CD4-positive, alpha-beta memory T cell (primary cell): Measurements from ENCODE around the gene PLXNA3. TPM values are rescaled to one million over a fixed set of nuclear protein-coding genes. Genes with fewer than 3 reads are reported as not detected.
A peak's percentile ranks its signal among the peaks of the same experiment; 100 is the strongest.

ENCODE experiments used
- CTCF ChIA-PET: fragments of 350-600 bp; sonication (Branson Sonifier 250); formaldehyde crosslinking; loops from one replicate; lab custom pipeline; 2021; ENCODE audit warnings: inconsistent platforms; ENCODE audit not compliant: partially characterized antibody; lab: Charles Lee
- POLR2A ChIA-PET: fragments of 350-600 bp; sonication (Branson Sonifier 250); formaldehyde crosslinking; loops from one replicate; lab custom pipeline; 2021; ENCODE audit not compliant: partially characterized antibody; lab: Charles Lee
- DNase-seq, 5 donors: peaks; one replicate each; pipeline versions ENCODE4 v3.0.0 to v3.0.0-alpha.2; 2020 to 2022; ENCODE audit warnings: mixed read lengths in 1 of 5
- H3K27ac ChIP-seq: one replicate; pipeline ENCODE4 v1.7.0; 2013; ENCODE audit warnings: low read depth, low read length
- H3K27me3 ChIP-seq: 2 replicates; pipeline ENCODE4 v1.7.0; 2013; ENCODE audit warnings: mild to moderate bottlenecking, low read length, moderate library complexity; ENCODE audit not compliant: insufficient read depth
- H3K36me3 ChIP-seq: 2 replicates; pipeline ENCODE4 v1.7.0; 2013; ENCODE audit warnings: mild to moderate bottlenecking, low read length, moderate library complexity; ENCODE audit not compliant: insufficient read depth
- H3K4me1 ChIP-seq: 2 replicates; pipeline ENCODE4 v1.7.0; 2013; ENCODE audit warnings: mild to moderate bottlenecking, low read length, moderate library complexity; ENCODE audit not compliant: insufficient read depth
- H3K4me3 ChIP-seq, 2 donors: one replicate each; pipeline ENCODE4 v1.7.0; 2013; ENCODE audit warnings: low read length in 2 of 2, mild to moderate bottlenecking in 1 of 2
- H3K9me3 ChIP-seq, 2 donors: one replicate each; pipeline ENCODE4 v1.7.0; 2013; ENCODE audit warnings: low read length in 2 of 2, control low read depth in 1 of 2; ENCODE audit not compliant: control insufficient read depth in 1 of 2
- H3K27ac Mint-ChIP-seq, 7 donors: one replicate each; pipeline ENCODE4 v1.8.0; 2020 to 2021; ENCODE audit warnings: mixed read lengths in 7 of 7, mild to moderate bottlenecking in 6 of 7, inconsistent platforms in 3 of 7, moderate library complexity in 3 of 7
- H3K27me3 Mint-ChIP-seq, 2 donors: one replicate each; pipeline ENCODE4 v1.8.0; 2020 to 2021; ENCODE audit warnings: mixed read lengths in 2 of 2
- H3K36me3 Mint-ChIP-seq, 2 donors: one replicate each; pipeline ENCODE4 v1.8.0; 2020 to 2021; ENCODE audit warnings: mixed read lengths in 2 of 2, inconsistent platforms in 1 of 2, mild to moderate bottlenecking in 1 of 2
- H3K4me1 Mint-ChIP-seq, 4 donors: one replicate each; pipeline ENCODE4 v1.8.0; 2020 to 2021; ENCODE audit warnings: mixed read lengths in 4 of 4, mild to moderate bottlenecking in 1 of 4
- H3K4me3 Mint-ChIP-seq, 8 donors: one replicate each; pipeline ENCODE4 v1.8.0; 2020 to 2021; ENCODE audit warnings: mixed read lengths in 8 of 8, mild to moderate bottlenecking in 7 of 8, moderate library complexity in 6 of 8, inconsistent platforms in 3 of 8
- H3K9me3 Mint-ChIP-seq, 8 donors: one replicate each; pipeline ENCODE4 v1.8.0; 2020 to 2021; ENCODE audit warnings: mixed read lengths in 8 of 8, mild to moderate bottlenecking in 5 of 8, inconsistent platforms in 3 of 8, moderate library complexity in 1 of 8
- intact Hi-C: fragments of 100-400 bp; cut with micrococcal nuclease; formaldehyde crosslinking; loops from one replicate; pipeline ENCODE4 v1.15.1; 2023
- microRNA-seq: library from miRNA; unstranded; fragments of <30 nt; microRNA quantifications from one replicate; pipeline ENCODE4 v1.2.0, GENCODE V29; 2021; ENCODE audit warnings: borderline replicate concordance, borderline number of aligned reads, borderline microRNAs expressed, mixed read lengths
- polyA plus RNA-seq, 2 donors: library from polyadenylated mRNA; unstranded; fragments of 300-500 nt; fragmentation: Illumina TruSeq; gene quantifications; one replicate each; pipeline ENCODE4 v1.2.3, GENCODE V29; 2021
- total RNA-seq, 2 experiments: library from RNA; stranded (reverse); gene quantifications; one replicate each; pipeline ENCODE4 v1.2.3, GENCODE V29; 2021

PLXNA3 gene
- total and polyA plus RNA-seq, 4 experiments from 2014 or later = 0.29 to 90.3 (median 40.0) TPM

GRCh38 chrX:154517101-154517781 is 59.2 kb downstream of the PLXNA3 start:
- H3K27me3 ChIP-seq = no peaks in the 10 kb centered on the region
- no peaks in the 10 kb centered on the region for H3K27me3 Mint-ChIP-seq
- H3K36me3 ChIP-seq = no peaks in the 10 kb centered on the region
- peaks cover 8 to 21% (median 15%) of the 10 kb centered on the region in 4 donors for H3K4me1 Mint-ChIP-seq
- CTCF ChIA-PET = interaction anchor here (1.0 to 1.1 kb wide), 2 partner anchors 10 kb away, joined by 3 to 4 read pairs; no protein-coding TSS in a partner anchor
- H3K9me3 Mint-ChIP-seq = no peaks in the 10 kb centered on the region
- POLR2A ChIA-PET = interaction anchor here (0.7 to 4.2 kb wide), 12 partner anchors 9 to 155 kb away, joined by 3 to 34 read pairs (median 6); partner anchors contain the start of genes ATP6AP1, PLXNA3, RPL10 and SLC10A3
- H3K36me3 Mint-ChIP-seq = peaks cover 0 to 1% of the 10 kb centered on the region in 2 donors
- peak overlapping the region in 5 of 8 donors; percentile 34 to 88 (median 80) for H3K4me3 Mint-ChIP-seq
- H3K9me3 ChIP-seq = no peaks in the 10 kb centered on the region
- no peak overlapping the region for H3K4me3 ChIP-seq
- H3K27ac ChIP-seq = no peak overlapping the region
- peaks cover 13% of the 10 kb centered on the region for H3K4me1 ChIP-seq
- peak overlapping the region in 3 of 7 donors; percentile 29 to 92 (median 74) for H3K27ac Mint-ChIP-seq
- intact Hi-C loops = loop anchor here (5.0 kb wide), 2 partner anchors 60 to 80 kb away; partner anchors contain the start of genes GDI1 and PLXNA3
- no peak for DNase-seq

- ChIA-PET POLR2A (no interaction called here), CTCF (interaction anchor here (1.2 kb wide), 1 partner anchor 8 kb away, joined by 7 read pairs; no protein-coding TSS in a partner anchor)
- Mint-ChIP-seq H3K4me3 (no peak overlapping the region), H3K27me3 (no peaks in the 10 kb centered on the region), H3K27ac (peak overlapping the region in 1 of 7 donors; percentile 36), H3K36me3 (peaks cover 0 to 1% of the 10 kb centered on the region in 2 donors), H3K4me1 (peaks cover 3 to 14% (median 6%) of the 10 kb centered on the region in 4 donors), H3K9me3 (no peaks in the 10 kb centered on the region)
- Histone ChIP-seq H3K9me3 (no peaks in the 10 kb centered on the region), H3K27me3 (no peaks in the 10 kb centered on the region), H3K36me3 (no peaks in the 10 kb centered on the region), H3K4me1 (peaks cover 13% of the 10 kb centered on the region), H3K27ac (no peak overlapping the region), H3K4me3 (no peak overlapping the region)
- intact Hi-C loops = loop anchor here (5.0 kb wide), 2 partner anchors 62 to 82 kb away; partner anchors contain the start of genes GDI1 and PLXNA3
- DNase-seq = no peak
These were observed 61.3 kb downstream of the PLXNA3 start for GRCh38 chrX:154519389-154519788.

- no peaks in the 10 kb centered on the region for H3K9me3 ChIP-seq
- H3K4me1 ChIP-seq = peaks cover 23% of the 10 kb centered on the region
- CTCF ChIA-PET = interaction anchor here (0.7 to 1.7 kb wide), 4 partner anchors 11 to 127 kb away, joined by 3 to 11 read pairs (median 4); partner anchors contain the start of genes RPL10 and SLC10A3
- POLR2A ChIA-PET = interaction anchor here (0.8 to 3.2 kb wide), 6 partner anchors 10 to 127 kb away, joined by 3 to 31 read pairs (median 8); partner anchors contain the start of genes ATP6AP1, FAM3A, RPL10 and SLC10A3
- no peaks in the 10 kb centered on the region for H3K27me3 Mint-ChIP-seq
- no peaks in the 10 kb centered on the region for H3K36me3 ChIP-seq
- H3K27ac Mint-ChIP-seq = peak overlapping the region in 6 of 7 donors; percentile 2 to 81 (median 48)
- H3K27me3 ChIP-seq = no peaks in the 10 kb centered on the region
- no peak for DNase-seq
- no peaks in the 10 kb centered on the region for H3K9me3 Mint-ChIP-seq
- H3K36me3 Mint-ChIP-seq = no peaks in the 10 kb centered on the region
- H3K4me1 Mint-ChIP-seq = peaks cover 11 to 23% (median 16%) of the 10 kb centered on the region in 4 donors
- no peak overlapping the region for H3K27ac ChIP-seq
- intact Hi-C loops = no loop called here
- H3K4me3 ChIP-seq = no peak overlapping the region
- H3K4me3 Mint-ChIP-seq = peak overlapping the region in 5 of 8 donors; percentile 6 to 62 (median 39)
These were observed 67.8 kb downstream of the PLXNA3 start for GRCh38 chrX:154525606-154526490.

- peak; percentile 43 to 65 (median 47) for DNase-seq
- H3K4me1 ChIP-seq = peaks cover 23% of the 10 kb centered on the region
- CTCF ChIA-PET = interaction anchor here (0.7 to 1.7 kb wide), 18 partner anchors 8 to 583 kb away, joined by 3 to 11 read pairs (median 4); partner anchors contain the start of genes FAM3A, RENBP, RPL10 and SLC10A3
- Mint-ChIP-seq H3K4me1 (peaks cover 11 to 23% (median 16%) of the 10 kb centered on the region in 4 donors), H3K9me3 (peaks cover 0 to 2% (median 0%) of the 10 kb centered on the region in 8 donors), H3K27me3 (no peaks in the 10 kb centered on the region), H3K27ac (peak overlapping the region in 6 of 7 donors; percentile 22 to 77 (median 68)), H3K4me3 (peak overlapping the region in 5 of 8 donors; percentile 12 to 63 (median 52)), H3K36me3 (peaks cover 0 to 4% of the 10 kb centered on the region in 2 donors)
- peak overlapping the region; percentile 31 for H3K27ac ChIP-seq
- no peaks in the 10 kb centered on the region for H3K9me3 ChIP-seq
- H3K27me3 ChIP-seq = no peaks in the 10 kb centered on the region
- POLR2A ChIA-PET = interaction anchor here (0.6 to 3.2 kb wide), 17 partner anchors 11 to 600 kb away, joined by 3 to 31 read pairs (median 3); partner anchors contain the start of genes ATP6AP1, FAM3A, IKBKG and LAGE3
- H3K4me3 ChIP-seq = no peak overlapping the region
- intact Hi-C loops = no loop called here
- no peaks in the 10 kb centered on the region for H3K36me3 ChIP-seq
These were observed 69.0 kb downstream of the PLXNA3 start for GRCh38 chrX:154526901-154527675.

Small RNA genes lying within 50 kb of the gene (microRNA-seq; reads per million reads assigned to microRNA genes)
- gene MIR6858 = not detected

Other genes starting within 250 kb of the PLXNA3 start
- gene OPN1MW2, start 238.5 kb upstream of the PLXNA3 start, total RNA-seq = not detected
- not detected for gene OPN1MW2, start 238.5 kb upstream of the PLXNA3 start, polyA plus RNA-seq
- not detected for gene OPN1MW3, start 200.7 kb upstream of the PLXNA3 start, total RNA-seq
- gene OPN1MW3, start 200.7 kb upstream of the PLXNA3 start, polyA plus RNA-seq = not detected
- not detected for gene TEX28, start 163.2 kb upstream of the PLXNA3 start, total RNA-seq
- not detected for gene TEX28, start 163.2 kb upstream of the PLXNA3 start, polyA plus RNA-seq
- gene TKTL1, start 162.5 kb upstream of the PLXNA3 start, total RNA-seq = 1 to 10 TPM in 1 of 2 experiments, under 1 TPM in 1; 0.32 to 1.9 TPM
- gene TKTL1, start 162.5 kb upstream of the PLXNA3 start, polyA plus RNA-seq = 10 to 100 TPM; 19.3 to 44.1 TPM
- 100 to 1,000 TPM; 839 to 871 TPM for gene FLNA, start 83.6 kb upstream of the PLXNA3 start, total RNA-seq
- gene FLNA, start 83.6 kb upstream of the PLXNA3 start, polyA plus RNA-seq = 100 to 1,000 TPM in 1 of 2 donors, 10 to 100 TPM in 1; 87.4 to 683 TPM
- 10 to 100 TPM; 84.3 to 88.7 TPM for gene EMD, start 79.0 kb upstream of the PLXNA3 start, total RNA-seq
- gene EMD, start 79.0 kb upstream of the PLXNA3 start, polyA plus RNA-seq = 10 to 100 TPM; 30.3 to 38.2 TPM
- 1,000 to 10,000 TPM; 5,157 to 5,386 TPM for gene RPL10, start 59.9 kb upstream of the PLXNA3 start, total RNA-seq
- gene RPL10, start 59.9 kb upstream of the PLXNA3 start, polyA plus RNA-seq = 1,000 to 10,000 TPM; 4,018 to 5,740 TPM
- gene DNASE1L1, start 49.0 kb upstream of the PLXNA3 start, total RNA-seq = 10 to 100 TPM; 25.3 to 26.3 TPM
- gene DNASE1L1, start 49.0 kb upstream of the PLXNA3 start, polyA plus RNA-seq = 10 to 100 TPM; 14.0 to 16.2 TPM
- gene TAFAZZIN, start 46.7 kb upstream of the PLXNA3 start, total RNA-seq = 100 to 1,000 TPM; 139 to 141 TPM
- gene TAFAZZIN, start 46.7 kb upstream of the PLXNA3 start, polyA plus RNA-seq = 10 to 100 TPM; 47.3 to 48.2 TPM
- 10 to 100 TPM; 60.4 to 62.6 TPM for gene ATP6AP1, start 29.6 kb upstream of the PLXNA3 start, total RNA-seq
- gene ATP6AP1, start 29.6 kb upstream of the PLXNA3 start, polyA plus RNA-seq = 100 to 1,000 TPM; 114 to 149 TPM
- gene GDI1, start 21.1 kb upstream of the PLXNA3 start, total RNA-seq = 100 to 1,000 TPM; 212 to 220 TPM
- gene GDI1, start 21.1 kb upstream of the PLXNA3 start, polyA plus RNA-seq = 10 to 100 TPM; 48.2 to 63.9 TPM
- 10 to 100 TPM; 65.2 to 70.3 TPM for gene FAM50A, start 14.1 kb upstream of the PLXNA3 start, total RNA-seq
- 10 to 100 TPM; 35.6 to 68.1 TPM for gene FAM50A, start 14.1 kb upstream of the PLXNA3 start, polyA plus RNA-seq
- gene LAGE3, start 21.0 kb downstream of the PLXNA3 start, total RNA-seq = 10 to 100 TPM; 18.5 to 19.3 TPM
- gene LAGE3, start 21.0 kb downstream of the PLXNA3 start, polyA plus RNA-seq = 10 to 100 TPM; 46.0 to 58.0 TPM
- 10 to 100 TPM; 33.2 to 41.3 TPM for gene UBL4A, start 28.3 kb downstream of the PLXNA3 start, total RNA-seq
- gene UBL4A, start 28.3 kb downstream of the PLXNA3 start, polyA plus RNA-seq = 10 to 100 TPM; 56.9 to 66.8 TPM
- gene SLC10A3, start 32.3 kb downstream of the PLXNA3 start, total RNA-seq = 10 to 100 TPM; 22.5 to 23.7 TPM
- 10 to 100 TPM; 61.4 to 62.3 TPM for gene SLC10A3, start 32.3 kb downstream of the PLXNA3 start, polyA plus RNA-seq
- 10 to 100 TPM; 51.0 to 51.8 TPM for gene FAM3A, start 58.0 kb downstream of the PLXNA3 start, total RNA-seq
- 10 to 100 TPM; 18.4 to 20.2 TPM for gene FAM3A, start 58.0 kb downstream of the PLXNA3 start, polyA plus RNA-seq
- gene G6PD, start 88.6 kb downstream of the PLXNA3 start, total RNA-seq = 10 to 100 TPM; 45.4 to 46.0 TPM
- gene G6PD, start 88.6 kb downstream of the PLXNA3 start, polyA plus RNA-seq = 1 to 10 TPM; 1.7 to 3.8 TPM
- gene IKBKG, start 89.3 kb downstream of the PLXNA3 start, total RNA-seq = 10 to 100 TPM; 44.4 to 44.7 TPM
- gene IKBKG, start 89.3 kb downstream of the PLXNA3 start, polyA plus RNA-seq = 10 to 100 TPM; 28.2 to 34.6 TPM
- gene CTAG1A, start 126.9 kb downstream of the PLXNA3 start, total RNA-seq = not detected
- not detected for gene CTAG1A, start 126.9 kb downstream of the PLXNA3 start, polyA plus RNA-seq
- not detected for gene CTAG1B, start 161.0 kb downstream of the PLXNA3 start, total RNA-seq
- not detected for gene CTAG1B, start 161.0 kb downstream of the PLXNA3 start, polyA plus RNA-seq
- gene CTAG2, start 195.3 kb downstream of the PLXNA3 start, total RNA-seq = not detected
- not detected for gene CTAG2, start 195.3 kb downstream of the PLXNA3 start, polyA plus RNA-seq